Activated naive CD4-positive, alpha-beta T cell treated with anti-CD3 and anti-CD28 coated beads, Interleukin-2, amount 50 U/mL, for 24 hours (primary cell): ENCODE results near the gene GLT8D1.
"Not testable (repeated sequence)": the region's sequence is repeated elsewhere in the genome, so short reads cannot be mapped to it uniquely, and the experiment has no call there.

ENCODE experiments used
- H3K27ac Mint-ChIP-seq: one replicate; pipeline ENCODE4 v1.8.0; 2021; ENCODE audit warnings: mild to moderate bottlenecking, mixed read lengths
- H3K27me3 Mint-ChIP-seq: one replicate; pipeline ENCODE4 v1.8.0; 2021; ENCODE audit warnings: mixed read lengths
- H3K36me3 Mint-ChIP-seq: one replicate; pipeline ENCODE4 v1.8.0; 2021; ENCODE audit warnings: mixed read lengths
- H3K4me1 Mint-ChIP-seq: one replicate; pipeline ENCODE4 v1.8.0; 2021; ENCODE audit warnings: mixed read lengths
- H3K4me3 Mint-ChIP-seq: one replicate; pipeline ENCODE4 v1.8.0; 2021; ENCODE audit warnings: mild to moderate bottlenecking, mixed read lengths
- H3K9me3 Mint-ChIP-seq: one replicate; pipeline ENCODE4 v1.8.0; 2021; ENCODE audit warnings: mixed read lengths

Gene GLT8D1

DNA sequence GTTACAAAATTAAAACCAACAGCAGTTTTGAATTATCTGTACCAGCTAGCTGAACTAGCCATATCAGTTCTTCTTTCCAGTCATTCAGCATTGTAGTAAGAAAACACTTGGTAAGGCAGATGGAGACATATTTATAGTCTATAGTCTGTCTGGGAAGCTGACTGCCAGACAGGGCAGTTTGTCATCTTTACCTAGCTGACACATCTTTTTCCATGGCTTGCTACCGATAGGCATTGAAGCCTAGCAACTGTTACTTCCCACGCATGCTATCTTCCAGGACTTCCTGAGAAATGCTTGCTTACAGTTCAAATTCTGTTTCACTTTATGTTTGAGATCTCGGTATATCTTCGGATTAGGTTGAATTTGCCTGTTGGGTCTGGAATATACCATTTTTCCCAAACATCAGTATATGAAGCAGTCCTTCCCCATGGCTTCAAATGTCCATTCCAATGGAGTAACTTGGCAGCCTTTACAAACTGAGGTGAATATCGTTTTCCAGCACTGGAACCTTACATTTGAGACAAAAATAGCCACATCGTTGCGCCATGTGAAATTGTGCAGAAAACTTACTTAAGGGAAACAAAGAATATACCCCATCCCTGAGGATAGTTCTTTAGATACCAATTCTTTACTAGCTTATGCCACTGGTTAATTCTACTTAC lies 10.9 kb downstream of the GLT8D1 start:
- Mint-ChIP-seq H3K9me3 (no peaks in the 10 kb centered on the region), H3K36me3 (peaks cover 19% of the 10 kb centered on the region), H3K27ac (peak overlapping the region; percentile 72), H3K4me1 (peaks cover 34% of the 10 kb centered on the region), H3K4me3 (no peak overlapping the region), H3K27me3 (no peaks in the 10 kb centered on the region)

- Mint-ChIP-seq H3K4me3 (peak overlapping the region; percentile 49), H3K36me3 (peaks cover 33% of the 10 kb centered on the region), H3K9me3 (no peaks in the 10 kb centered on the region), H3K4me1 (peaks cover 49% of the 10 kb centered on the region), H3K27me3 (no peaks in the 10 kb centered on the region), H3K27ac (peak overlapping the region; percentile 84)
Measured at GRCh38 chr3:52693071-52693470, 12.5 kb downstream of the GLT8D1 start.

DNA sequence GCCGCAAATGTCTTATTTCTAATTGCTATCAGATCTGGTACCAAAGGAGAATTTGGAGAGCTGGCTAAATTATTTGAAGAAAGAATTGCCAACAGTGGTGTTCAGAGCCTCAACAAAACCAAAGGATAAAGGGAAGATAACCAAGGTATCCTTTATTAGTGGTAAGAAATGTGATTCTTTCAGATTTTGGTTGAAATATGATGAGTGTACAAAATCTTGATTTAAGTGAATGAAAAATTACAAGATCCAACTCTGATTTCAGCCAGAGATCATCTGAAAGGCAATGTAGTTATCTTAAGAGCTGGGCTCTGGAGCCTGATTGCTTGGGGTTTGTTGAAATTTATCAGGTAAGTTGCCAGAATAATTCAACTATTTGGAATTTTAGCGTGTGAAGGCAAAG lies 15.0 kb downstream of the GLT8D1 start:
- Mint-ChIP-seq H3K27me3 (no peaks in the 10 kb centered on the region), H3K9me3 (no peaks in the 10 kb centered on the region), H3K27ac (peak overlapping the region; percentile 42), H3K4me3 (peak overlapping the region; percentile 35), H3K4me1 (peaks cover 60% of the 10 kb centered on the region), H3K36me3 (peaks cover 40% of the 10 kb centered on the region)

- Mint-ChIP-seq H3K4me3 (peak overlapping the region; percentile 93), H3K4me1 (peaks cover 72% of the 10 kb centered on the region), H3K36me3 (peaks cover 36% of the 10 kb centered on the region), H3K27me3 (no peaks in the 10 kb centered on the region), H3K9me3 (no peaks in the 10 kb centered on the region), H3K27ac (peak overlapping the region; percentile 97)
Measured at GRCh38 chr3:52689151-52689550, 16.4 kb downstream of the GLT8D1 start.

DNA sequence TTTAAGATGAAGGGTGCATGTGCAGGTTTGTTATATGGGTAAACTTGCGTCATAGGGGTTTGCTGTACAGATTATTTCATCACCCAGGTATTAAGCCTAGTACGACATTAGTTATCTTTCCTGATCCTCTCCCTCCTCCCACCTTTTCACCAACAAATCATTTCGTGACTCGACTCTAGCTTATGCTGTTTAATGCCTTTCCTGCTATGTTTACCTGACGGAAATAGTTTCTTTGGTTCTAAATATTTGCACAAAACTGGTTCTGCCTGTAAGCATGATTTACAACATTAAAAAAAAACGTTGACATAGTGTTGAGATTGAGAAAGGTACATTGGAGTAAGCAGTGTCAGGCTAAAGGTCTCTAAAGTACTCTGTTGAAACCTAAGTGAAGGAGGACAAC lies 17.3 kb downstream of the GLT8D1 start:
- H3K27me3 Mint-ChIP-seq, result no peaks in the 10 kb centered on the region
- H3K36me3 Mint-ChIP-seq, result peaks cover 32% of the 10 kb centered on the region
- H3K27ac Mint-ChIP-seq, result peak overlapping the region; percentile 97
- peaks cover 67% of the 10 kb centered on the region for H3K4me1 Mint-ChIP-seq
- H3K9me3 Mint-ChIP-seq, result no peaks in the 10 kb centered on the region
- H3K4me3 Mint-ChIP-seq, result peak overlapping the region; percentile 93

DNA sequence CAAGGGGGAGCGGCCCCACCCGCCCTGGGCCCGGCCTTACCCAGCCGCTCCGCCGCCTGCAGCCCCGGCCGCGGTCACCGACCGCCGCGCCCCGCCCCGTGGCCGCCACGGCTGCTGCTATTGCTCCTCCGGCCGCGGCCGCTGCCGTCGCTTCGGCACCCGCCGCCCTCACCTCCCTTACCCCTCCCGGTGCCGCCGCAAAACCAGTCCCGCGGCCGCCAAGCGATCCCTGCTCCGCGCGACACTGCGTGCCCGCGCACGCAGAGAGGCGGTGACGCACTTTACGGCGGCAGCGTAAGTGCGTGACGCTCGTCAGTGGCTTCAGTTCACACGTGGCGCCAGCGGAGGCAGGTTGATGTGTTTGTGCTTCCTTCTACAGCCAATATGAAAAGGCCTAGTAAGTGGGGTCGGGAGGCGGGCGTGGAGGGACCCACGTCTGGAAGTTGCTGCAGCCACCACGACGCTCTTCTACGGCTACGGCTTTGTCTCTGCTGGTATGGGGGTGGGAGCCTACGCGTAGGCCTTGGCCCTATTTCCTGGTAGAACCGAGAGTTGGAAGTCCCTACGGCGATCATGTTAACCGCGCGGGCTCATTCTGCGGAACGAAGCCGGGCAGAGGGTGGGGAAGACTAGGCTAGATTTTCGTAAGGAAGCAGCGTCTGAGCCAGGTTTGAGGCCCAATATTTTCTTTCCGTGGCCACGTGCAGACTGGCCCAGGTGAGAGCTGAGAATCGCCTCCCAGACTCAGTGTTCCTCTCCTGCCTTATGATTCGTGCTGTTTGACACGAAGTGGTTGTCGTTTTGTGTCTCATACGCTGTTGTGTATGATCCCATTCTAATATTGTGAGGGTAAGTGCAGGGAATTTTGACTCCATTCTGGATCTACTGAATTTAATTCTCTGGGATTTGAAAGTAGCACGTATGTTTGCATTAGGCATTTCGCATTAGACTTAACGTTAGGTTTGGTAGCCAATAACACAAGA lies 19.6 kb downstream of the GLT8D1 start, which contains the start of the genes GNL3 and PBRM1:
GNL3 (plus strand) TSS at position 324 of the 983 bp plus-strand sequence; CDS start at position 385, 61 bp downstream.
PBRM1 (minus strand) TSS at position 205 of the 983 bp plus-strand sequence.
- Mint-ChIP-seq H3K9me3 (no peaks in the 10 kb centered on the region), H3K4me3 (peak within 1 kb of the TSS; percentile 96), H3K27ac (peak within 1 kb of the TSS; percentile 97), H3K36me3 (peaks cover 31% of the 10 kb centered on the region), H3K4me1 (peaks cover 73% of the 10 kb centered on the region), H3K27me3 (no peaks in the 10 kb centered on the region)

- Mint-ChIP-seq H3K9me3 (no peaks in the 10 kb centered on the region), H3K27ac (peak overlapping the region; percentile 97), H3K4me1 (peaks cover 73% of the 10 kb centered on the region), H3K36me3 (peaks cover 26% of the 10 kb centered on the region), H3K4me3 (peak overlapping the region; percentile 96), H3K27me3 (no peaks in the 10 kb centered on the region)
Measured at GRCh38 chr3:52685285-52685708, 20.3 kb downstream of the GLT8D1 start.

GRCh38 chr3:52684184-52684583 lies 21.4 kb downstream of the GLT8D1 start:
- H3K27ac Mint-ChIP-seq, result peak overlapping the region; percentile 55
- peak overlapping the region; percentile 96 for H3K4me3 Mint-ChIP-seq
- H3K36me3 Mint-ChIP-seq, result peaks cover 25% of the 10 kb centered on the region
- no peaks in the 10 kb centered on the region for H3K9me3 Mint-ChIP-seq
- peaks cover 72% of the 10 kb centered on the region for H3K4me1 Mint-ChIP-seq
- H3K27me3 Mint-ChIP-seq, result no peaks in the 10 kb centered on the region

- Mint-ChIP-seq H3K4me3 (peak overlapping the region; percentile 96), H3K27me3 (no peaks in the 10 kb centered on the region), H3K9me3 (no peaks in the 10 kb centered on the region), H3K4me1 (peaks cover 69% of the 10 kb centered on the region), H3K27ac (peak overlapping the region; percentile 55), H3K36me3 (peaks cover 22% of the 10 kb centered on the region)
Measured at GRCh38 chr3:52683611-52684010, 22.0 kb downstream of the GLT8D1 start.

DNA sequence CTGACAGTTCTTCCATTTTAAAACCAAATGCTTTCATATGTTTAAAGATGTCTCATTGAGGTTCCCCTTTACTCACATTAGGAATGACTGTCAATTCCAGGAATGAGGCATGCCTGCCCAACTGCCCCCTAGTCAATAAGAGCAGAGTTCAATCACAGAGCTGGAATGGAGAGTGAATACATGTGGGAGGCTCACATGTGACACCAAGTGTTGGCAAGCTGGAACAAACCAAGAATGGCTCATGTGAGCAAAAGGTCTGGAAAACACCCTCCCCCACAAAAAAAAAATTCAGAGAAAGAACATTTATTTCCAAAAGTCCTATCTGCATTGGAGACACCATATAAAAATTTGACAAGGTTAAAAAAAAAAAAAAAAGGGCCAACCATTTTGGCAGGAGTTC lies 23.6 kb downstream of the GLT8D1 start:
- H3K36me3 Mint-ChIP-seq, result peaks cover 20% of the 10 kb centered on the region
- H3K4me1 Mint-ChIP-seq, result peaks cover 53% of the 10 kb centered on the region
- H3K27ac Mint-ChIP-seq, result peak overlapping the region; percentile 66
- H3K27me3 Mint-ChIP-seq, result no peaks in the 10 kb centered on the region
- no peaks in the 10 kb centered on the region for H3K9me3 Mint-ChIP-seq
- peak overlapping the region; percentile 31 for H3K4me3 Mint-ChIP-seq

DNA sequence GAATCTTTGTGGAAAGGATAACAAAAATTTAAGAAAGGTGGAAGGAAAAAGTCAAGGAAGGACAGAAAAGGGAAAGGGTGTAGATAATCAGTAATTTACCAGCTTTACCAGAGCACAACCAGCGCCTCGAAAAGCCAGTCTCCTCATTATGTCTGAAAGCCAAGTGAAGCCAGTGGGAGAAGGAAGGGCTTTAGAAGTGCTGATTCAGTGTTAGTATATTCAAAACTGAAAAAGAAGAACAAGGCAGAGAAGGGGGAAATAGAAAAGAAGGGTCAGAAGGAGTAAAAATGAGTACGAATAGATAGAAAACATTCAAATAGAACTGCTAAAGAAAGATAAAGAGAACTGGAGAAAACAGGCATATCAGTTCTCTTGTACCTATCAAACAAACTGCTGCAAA lies 24.0 kb downstream of the GLT8D1 start:
- Mint-ChIP-seq H3K27ac (peak overlapping the region; percentile 66), H3K4me1 (peaks cover 49% of the 10 kb centered on the region), H3K36me3 (peaks cover 21% of the 10 kb centered on the region), H3K4me3 (peak overlapping the region; percentile 31), H3K9me3 (no peaks in the 10 kb centered on the region), H3K27me3 (no peaks in the 10 kb centered on the region)

DNA sequence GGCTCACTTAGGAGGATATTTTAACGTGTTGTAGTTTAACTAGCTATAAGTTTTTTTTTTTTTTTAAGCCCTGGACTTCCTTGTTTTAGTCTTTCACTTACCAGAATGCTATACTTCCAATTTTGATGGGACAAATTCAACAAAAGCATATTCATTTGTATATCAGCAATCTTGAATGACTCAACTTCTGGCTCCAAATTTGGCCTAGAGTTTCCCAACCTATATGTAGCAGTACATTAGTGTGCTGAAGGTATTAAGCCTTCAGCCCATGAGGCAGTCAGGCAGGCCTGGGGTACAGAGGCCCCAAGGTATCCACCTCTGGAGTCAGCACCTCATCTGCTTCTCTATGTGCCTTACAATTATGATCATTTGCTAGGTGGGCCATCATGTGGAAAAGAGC lies 25.8 kb downstream of the GLT8D1 start:
- H3K27ac Mint-ChIP-seq, result peak overlapping the region; percentile 77
- no peaks in the 10 kb centered on the region for H3K27me3 Mint-ChIP-seq
- peaks cover 43% of the 10 kb centered on the region for H3K4me1 Mint-ChIP-seq
- H3K9me3 Mint-ChIP-seq, result no peaks in the 10 kb centered on the region
- peaks cover 21% of the 10 kb centered on the region for H3K36me3 Mint-ChIP-seq
- no peak overlapping the region for H3K4me3 Mint-ChIP-seq

- Mint-ChIP-seq H3K27ac (no peak overlapping the region), H3K9me3 (no peaks in the 10 kb centered on the region), H3K4me1 (peaks cover 37% of the 10 kb centered on the region), H3K4me3 (no peak overlapping the region), H3K27me3 (no peaks in the 10 kb centered on the region), H3K36me3 (peaks cover 21% of the 10 kb centered on the region)
Measured at GRCh38 chr3:52679199-52679538, 26.4 kb downstream of the GLT8D1 start.

GRCh38 chr3:52678265-52679198 lies 27.1 kb downstream of the GLT8D1 start:
- no peaks in the 10 kb centered on the region for H3K27me3 Mint-ChIP-seq
- H3K36me3 Mint-ChIP-seq, result peaks cover 21% of the 10 kb centered on the region
- no peaks in the 10 kb centered on the region for H3K9me3 Mint-ChIP-seq
- no peak overlapping the region for H3K4me3 Mint-ChIP-seq
- peaks cover 34% of the 10 kb centered on the region for H3K4me1 Mint-ChIP-seq
- H3K27ac Mint-ChIP-seq, result no peak overlapping the region

DNA sequence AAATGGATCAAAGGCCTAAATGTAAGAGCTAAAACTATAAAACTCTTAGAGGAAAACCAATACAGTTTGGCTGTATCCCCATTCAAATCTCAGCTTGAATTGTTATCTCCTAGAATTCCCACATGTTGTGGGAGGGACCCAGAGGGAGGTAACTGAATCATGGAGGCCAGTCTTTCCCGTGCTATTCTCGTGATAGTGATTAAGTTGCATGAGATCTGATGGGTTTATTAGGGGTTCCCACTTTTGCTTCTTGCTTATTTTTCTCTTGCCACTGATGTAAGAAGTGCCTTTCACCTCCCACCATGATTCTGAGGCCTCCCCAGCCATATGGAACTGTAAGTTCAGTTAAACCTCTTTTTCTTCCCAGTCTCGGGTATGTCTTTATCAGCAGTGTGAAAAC lies 29.4 kb downstream of the GLT8D1 start:
- Mint-ChIP-seq H3K4me1 (peaks cover 29% of the 10 kb centered on the region), H3K36me3 (peaks cover 20% of the 10 kb centered on the region)
- not testable (repeated sequence) for H3K27me3 Mint-ChIP-seq, H3K9me3 Mint-ChIP-seq, H3K4me3 Mint-ChIP-seq, H3K27ac Mint-ChIP-seq
